T47D (cell line): ENCODE data around the gene GPC3.

Experiments used
- DNase-seq, 2 experiments: peaks; one replicate each; pipeline versions ENCODE4 v3.0.0 to v3.0.0-alpha.2; 2011 to 2012; ENCODE audit warnings: low read depth in 1 of 2, low spot score in 1 of 2
- JUND ChIP-seq: IDR thresholded peaks from 2 replicates; pipeline ENCODE4 v1.6.1; 2012; ENCODE audit warnings: low read depth
- in situ Hi-C: cut with HindIII; loops from 2 replicates; pipeline ENCODE4 v1.10.0; 2016; ENCODE audit warnings: low sequenced_read_pairs, low pct_unique_long_range_greater_than_20kb

GPC3 gene

GRCh38 chrX:133674726-133675470 is 310.5 kb downstream of the GPC3 start:
- in situ Hi-C loops, result no loop called here
- no peak for TF ChIP-seq JUND
- DNase-seq, result peak in 1 of 2 experiments; percentile 13

GRCh38 chrX:133670383-133670782 is 315.0 kb downstream of the GPC3 start:
- DNase-seq, result peak in 1 of 2 experiments; percentile 43
- TF ChIP-seq JUND, result no peak
- in situ Hi-C loops, result no loop called here

DNA sequence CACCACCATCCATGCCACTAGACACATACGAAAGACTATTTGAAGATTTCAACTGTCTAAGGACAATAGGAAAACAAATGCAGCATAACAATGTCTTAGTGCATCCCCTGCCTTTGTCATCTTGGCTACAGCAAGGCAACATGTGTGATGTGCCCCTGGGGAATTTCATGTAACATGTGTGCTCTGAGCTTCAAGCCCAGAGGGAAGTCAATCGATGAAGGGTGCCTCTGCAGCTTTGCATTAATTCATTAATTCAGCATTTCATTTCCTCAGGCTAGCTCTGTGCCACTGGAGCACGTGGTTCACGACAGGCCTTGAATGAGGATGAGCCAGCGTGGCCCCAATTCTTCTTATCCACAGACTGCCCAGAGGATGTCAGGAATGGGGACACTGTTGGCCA is 316.2 kb downstream of the GPC3 start:
- no peak for DNase-seq
- TF ChIP-seq JUND, result no peak
- in situ Hi-C loops, result no loop called here

- TF ChIP-seq JUND, result no peak
- DNase-seq, result no peak
- in situ Hi-C loops, result no loop called here
Measured at GRCh38 chrX:133668225-133668931, 317.0 kb downstream of the GPC3 start.

DNA sequence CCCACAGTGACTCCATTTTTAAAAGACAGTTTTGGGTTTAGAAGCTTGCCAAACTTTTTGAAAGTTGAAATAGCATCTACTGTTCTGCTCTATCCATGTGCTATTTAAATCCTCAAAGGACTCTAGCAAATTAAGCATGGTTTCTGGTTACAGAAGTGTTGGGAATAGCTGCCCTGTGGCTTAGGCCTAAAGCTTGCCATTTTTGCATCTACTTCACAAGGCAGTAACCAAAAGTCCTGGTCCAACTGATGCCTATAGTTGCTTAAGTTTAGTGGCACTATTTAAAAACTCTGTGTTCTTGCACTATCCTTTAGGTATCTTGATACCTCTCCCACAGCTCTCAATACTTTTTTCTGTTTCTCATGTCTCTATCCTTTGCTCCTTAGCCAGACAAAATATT is 319.1 kb downstream of the GPC3 start:
- no peak for TF ChIP-seq JUND
- in situ Hi-C loops, result no loop called here
- DNase-seq, result no peak

GRCh38 chrX:133661962-133662839 is 323.2 kb downstream of the GPC3 start:
- in situ Hi-C loops, result no loop called here
- DNase-seq, result no peak
- no peak for TF ChIP-seq JUND

GRCh38 chrX:133660281-133660680 is 325.1 kb downstream of the GPC3 start:
- TF ChIP-seq JUND, result no peak
- in situ Hi-C loops, result no loop called here
- no peak for DNase-seq

- in situ Hi-C loops, result no loop called here
- no peak for DNase-seq
- TF ChIP-seq JUND, result no peak
Measured at GRCh38 chrX:133658293-133658911, 327.0 kb downstream of the GPC3 start.

GRCh38 chrX:133655275-133656265 is 329.8 kb downstream of the GPC3 start:
- in situ Hi-C loops, result no loop called here
- DNase-seq, result no peak

GRCh38 chrX:133654811-133655210 is 330.6 kb downstream of the GPC3 start:
- in situ Hi-C loops, result no loop called here
- DNase-seq, result no peak
- no peak for TF ChIP-seq JUND

More at GRCh38 chrX:133655275-133656265, 329.8 kb downstream of the GPC3 start:
- TF ChIP-seq JUND, result no peak

- no peak for TF ChIP-seq JUND
- no peak for DNase-seq
- in situ Hi-C loops, result no loop called here
Measured at GRCh38 chrX:133653358-133653757, 332.0 kb downstream of the GPC3 start.
